Ramos (cell line): Measurements from ENCODE around the gene LCN12.

Experiments used
- in situ Hi-C: fragments of 300-500 bp; cut with MboI; formaldehyde crosslinking; loops from one replicate; pipeline ENCODE4 v1.14.3; 2022; ENCODE audit warnings: low sequenced_read_pairs; ENCODE audit not compliant: unreplicated experiment

LCN12 gene

GRCh38 chr9:136970361-136970760 is 18.3 kb downstream of the LCN12 start:
- in situ Hi-C loops: no loop called here

- in situ Hi-C loops: no loop called here
Measured at GRCh38 chr9:136971746-136972145, 19.7 kb downstream of the LCN12 start.

- in situ Hi-C loops: no loop called here
Measured at GRCh38 chr9:136972335-136972734, 20.3 kb downstream of the LCN12 start.

GRCh38 chr9:136972743-136973142 is 20.7 kb downstream of the LCN12 start:
- in situ Hi-C loops: no loop called here

GRCh38 chr9:136973618-136974617 is 21.8 kb downstream of the LCN12 start:
- in situ Hi-C loops: no loop called here

- in situ Hi-C loops: no loop called here
Measured at GRCh38 chr9:136974817-136975535, 22.9 kb downstream of the LCN12 start.

GRCh38 chr9:136975644-136976043 is 23.6 kb downstream of the LCN12 start:
- in situ Hi-C loops: no loop called here

- in situ Hi-C loops: no loop called here
Measured at GRCh38 chr9:136977223-136977622, 25.1 kb downstream of the LCN12 start, which contains the start of gene PTGDS. TSS of gene PTGDS (plus strand) at chr9:136977504. CDS start at chr9:136977579, 75 bp downstream.

GRCh38 chr9:136977649-136978072 is 25.6 kb downstream of the LCN12 start:
- in situ Hi-C loops: no loop called here

GRCh38 chr9:136978073-136978864 is 26.2 kb downstream of the LCN12 start:
- in situ Hi-C loops: no loop called here

GRCh38 chr9:136978865-136979544 is 26.9 kb downstream of the LCN12 start:
- in situ Hi-C loops: no loop called here

- in situ Hi-C loops: no loop called here
Measured at GRCh38 chr9:136979769-136980587, 27.9 kb downstream of the LCN12 start.

- in situ Hi-C loops: no loop called here
Measured at GRCh38 chr9:136980669-136981478, 28.8 kb downstream of the LCN12 start.

- in situ Hi-C loops: no loop called here
Measured at GRCh38 chr9:136981588-136982231, 29.6 kb downstream of the LCN12 start.

- in situ Hi-C loops: no loop called here
Measured at GRCh38 chr9:136982232-136983051, 30.4 kb downstream of the LCN12 start, which contains the start of gene LCNL1. TSS of gene LCNL1 (plus strand) at chr9:136982993. CDS start at chr9:136983587, 594 bp downstream.

GRCh38 chr9:136983167-136983566 is 31.1 kb downstream of the LCN12 start:
- in situ Hi-C loops: no loop called here
